NCI-H526 treated with DMSO at 0.1 percent for 48 hours (cell line): ENCODE measurements around the gene ZBTB47.

ENCODE experiments used
- DNase-seq: peaks from one replicate; lab custom pipeline; 2025; lab: John Stamatoyannopoulos, UW

ZBTB47 gene

DNA sequence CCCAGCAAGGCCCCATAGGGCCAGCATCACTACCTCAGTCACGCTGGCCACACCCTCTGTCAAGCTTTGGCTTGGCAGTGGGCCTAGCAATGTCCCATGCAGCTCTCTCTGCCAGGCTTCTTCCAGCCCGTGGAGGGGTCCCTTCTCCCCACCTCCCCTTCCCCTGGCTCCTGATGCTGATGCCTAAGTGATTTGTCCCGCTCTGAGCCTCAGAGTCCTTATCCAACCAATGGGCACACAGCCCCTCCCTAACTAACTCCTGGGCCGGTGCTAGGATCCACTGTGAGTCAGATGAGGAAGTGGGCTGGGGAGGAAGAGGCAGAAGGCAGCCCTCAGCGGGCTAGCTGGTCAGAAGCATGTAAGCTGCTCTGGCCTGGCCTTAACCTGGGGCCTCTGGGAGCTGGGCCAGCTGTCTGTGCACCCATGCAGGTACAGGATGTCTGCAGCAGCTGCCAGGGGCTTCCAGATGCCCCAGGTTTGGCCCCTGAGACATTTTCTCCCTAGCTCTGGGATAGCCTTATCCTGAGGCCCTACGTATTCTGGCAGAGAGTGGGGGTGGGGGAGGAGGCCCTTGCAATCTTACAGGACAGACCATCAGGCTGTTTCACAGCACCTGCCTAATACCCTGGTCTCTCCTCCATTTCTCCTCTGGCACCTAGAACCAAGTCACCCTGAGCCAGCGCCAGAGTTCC is 740 bp upstream of the ZBTB47 start:
- DNase-seq, result no peak

DNA sequence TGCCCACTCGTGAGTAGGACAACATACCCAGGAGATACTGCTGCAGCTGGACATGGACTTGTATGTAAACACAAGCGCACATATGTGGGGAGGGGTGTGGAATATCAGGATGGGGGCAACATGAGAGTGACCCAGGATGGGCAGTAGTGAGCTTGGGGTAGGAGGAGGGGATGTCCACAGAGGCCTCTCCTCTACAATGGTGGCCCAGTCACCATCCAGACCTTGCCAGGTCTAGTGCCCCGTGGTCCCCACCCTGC is 266 bp upstream of the ZBTB47 start:
- no peak for DNase-seq

DNA sequence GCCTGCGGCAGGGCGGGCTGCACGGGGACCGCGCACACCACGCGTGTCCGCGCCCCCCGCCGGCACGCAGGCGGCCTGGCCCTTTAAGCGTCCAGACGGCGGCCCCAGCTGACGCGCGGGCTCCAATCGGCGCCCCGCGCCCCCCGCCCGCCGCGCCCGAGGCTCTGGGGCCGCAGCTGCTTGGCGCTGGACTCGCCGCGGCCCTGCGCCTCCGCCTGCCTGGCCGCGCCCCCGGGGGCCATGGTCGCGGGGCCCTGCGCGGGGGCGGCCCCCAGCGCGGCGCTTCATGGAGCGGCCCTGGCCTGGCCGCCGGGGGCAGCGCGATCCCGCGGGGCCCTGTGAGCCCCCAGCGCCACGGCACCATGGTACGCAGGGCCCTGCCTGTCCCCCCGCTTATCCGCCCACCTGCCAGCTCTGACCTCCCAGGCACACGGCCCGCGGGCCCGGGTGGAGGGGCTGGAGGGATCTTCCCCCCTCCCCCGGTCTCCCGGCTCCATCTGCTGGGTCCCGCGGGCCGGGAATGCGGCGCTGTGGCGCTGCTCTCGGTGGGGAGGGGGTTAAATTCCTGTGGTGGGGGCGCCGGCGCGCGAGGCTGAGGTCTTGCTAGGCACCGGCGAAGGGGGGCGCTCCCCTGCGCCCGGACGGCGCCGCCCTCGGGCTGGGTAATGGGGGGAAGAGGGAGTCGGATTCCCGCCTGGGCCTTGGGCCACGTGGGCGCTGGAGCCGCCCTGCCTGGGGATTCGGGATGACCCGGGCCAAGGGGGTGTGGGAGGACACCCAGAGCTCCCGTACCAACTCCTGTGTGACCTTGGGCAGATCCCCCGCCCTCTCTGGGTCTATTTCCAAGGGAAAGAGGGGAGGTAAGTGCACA is 1.1 kb downstream of the ZBTB47 start:
- no peak for DNase-seq

GRCh38 chr3:42655331-42655888 is 1.9 kb downstream of the ZBTB47 start:
- DNase-seq, result no peak

GRCh38 chr3:42655980-42656679 is 2.6 kb downstream of the ZBTB47 start:
- no peak for DNase-seq

GRCh38 chr3:42656680-42657610 is 3.4 kb downstream of the ZBTB47 start:
- DNase-seq, result no peak

- no peak for DNase-seq
Observed at GRCh38 chr3:42657675-42658074, 4.2 kb downstream of the ZBTB47 start.

- DNase-seq, result no peak
Observed at GRCh38 chr3:42658091-42658770, 4.7 kb downstream of the ZBTB47 start.

DNA sequence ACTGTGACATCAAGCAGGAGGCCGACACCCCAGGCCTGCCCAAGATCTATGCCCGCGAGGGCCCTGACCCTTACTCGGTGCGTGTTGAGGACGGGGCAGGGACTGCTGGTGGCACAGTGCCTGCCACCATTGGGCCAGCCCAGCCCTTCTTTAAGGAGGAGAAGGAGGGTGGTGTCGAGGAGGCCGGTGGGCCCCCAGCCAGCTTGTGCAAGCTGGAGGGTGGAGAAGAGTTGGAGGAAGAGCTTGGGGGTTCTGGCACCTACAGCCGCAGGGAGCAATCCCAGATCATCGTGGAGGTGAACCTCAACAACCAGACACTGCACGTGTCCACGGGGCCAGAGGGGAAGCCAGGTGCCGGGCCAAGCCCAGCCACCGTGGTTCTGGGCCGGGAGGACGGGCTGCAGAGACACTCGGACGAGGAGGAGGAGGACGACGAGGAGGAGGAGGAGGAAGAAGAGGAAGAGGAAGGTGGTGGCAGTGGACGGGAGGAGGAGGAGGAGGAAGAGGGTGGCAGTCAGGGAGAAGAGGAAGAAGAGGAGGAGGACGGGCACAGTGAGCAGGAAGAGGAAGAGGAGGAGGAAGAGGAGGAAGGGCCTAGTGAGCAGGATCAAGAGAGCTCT is 5.4 kb downstream of the ZBTB47 start:
- DNase-seq, result no peak

DNA sequence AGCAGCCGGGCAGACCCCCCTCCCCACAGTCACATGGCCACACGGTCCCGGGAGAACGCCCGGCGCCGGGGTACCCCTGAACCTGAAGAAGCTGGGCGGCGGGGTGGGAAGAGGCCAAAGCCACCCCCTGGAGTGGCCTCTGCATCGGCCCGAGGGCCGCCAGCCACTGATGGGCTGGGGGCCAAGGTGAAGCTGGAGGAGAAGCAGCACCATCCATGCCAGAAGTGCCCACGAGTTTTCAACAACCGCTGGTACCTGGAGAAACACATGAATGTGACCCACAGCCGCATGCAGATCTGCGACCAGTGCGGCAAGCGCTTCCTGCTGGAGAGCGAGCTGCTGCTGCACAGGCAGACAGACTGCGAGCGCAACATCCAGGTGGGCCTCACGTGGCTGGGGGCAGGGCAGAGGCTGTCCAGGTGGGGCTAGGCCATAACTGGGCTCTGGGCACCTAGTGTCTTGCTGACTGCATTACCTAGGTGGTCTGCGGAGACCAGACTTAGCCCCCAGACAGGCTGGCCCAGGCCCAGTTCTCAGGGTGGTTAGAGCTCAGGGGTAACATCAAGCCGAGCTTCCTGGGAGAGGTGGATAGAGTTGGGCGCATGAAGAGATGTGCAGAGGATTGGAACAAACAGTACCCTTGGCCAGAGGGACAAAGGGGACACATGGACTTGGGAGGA is 6.1 kb downstream of the ZBTB47 start:
- no peak for DNase-seq

GRCh38 chr3:42660131-42660715 is 6.7 kb downstream of the ZBTB47 start:
- no peak for DNase-seq

- DNase-seq, result no peak
Observed at GRCh38 chr3:42660898-42661297, 7.4 kb downstream of the ZBTB47 start.

- no peak for DNase-seq
Observed at GRCh38 chr3:42661593-42662022, 8.1 kb downstream of the ZBTB47 start.

GRCh38 chr3:42662037-42662812 is 8.7 kb downstream of the ZBTB47 start:
- DNase-seq, result no peak

- DNase-seq, result no peak
Observed at GRCh38 chr3:42662813-42663535, 9.5 kb downstream of the ZBTB47 start.

DNA sequence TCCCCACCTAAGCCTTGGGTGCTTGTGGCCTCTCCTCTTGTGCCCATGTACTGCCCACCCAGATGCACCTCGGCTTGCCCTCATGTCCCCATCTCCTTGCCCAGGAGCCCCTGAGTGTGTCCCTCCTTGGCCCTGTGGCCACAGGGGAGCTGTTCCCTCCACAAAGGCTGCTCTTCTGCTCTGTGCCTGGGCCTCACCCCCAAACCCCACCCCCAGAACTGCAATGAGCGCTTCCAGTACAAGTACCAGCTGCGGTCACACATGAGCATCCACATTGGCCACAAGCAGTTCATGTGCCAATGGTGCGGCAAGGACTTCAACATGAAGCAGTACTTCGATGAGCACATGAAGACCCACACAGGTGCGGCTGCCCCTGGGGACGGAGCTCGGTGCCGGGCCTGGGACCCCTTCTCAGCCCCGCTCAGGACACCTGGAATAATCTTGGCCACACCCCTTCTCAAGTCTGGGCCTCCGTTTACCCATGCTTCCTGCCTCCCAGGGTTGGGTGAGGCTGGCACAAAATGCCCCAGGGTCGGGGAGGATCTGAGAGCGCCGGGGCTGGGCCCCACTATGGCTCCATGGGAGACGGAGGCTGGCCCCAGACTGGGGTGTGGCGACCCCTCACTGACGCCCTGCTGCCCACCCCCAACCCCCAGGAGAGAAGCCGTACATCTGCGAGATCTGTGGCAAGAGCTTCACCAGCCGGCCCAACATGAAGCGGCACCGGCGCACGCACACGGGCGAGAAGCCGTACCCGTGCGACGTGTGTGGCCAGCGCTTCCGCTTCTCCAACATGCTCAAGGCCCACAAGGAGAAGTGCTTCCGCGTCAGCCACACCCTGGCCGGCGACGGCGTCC is 10.3 kb downstream of the ZBTB47 start:
- no peak for DNase-seq

DNA sequence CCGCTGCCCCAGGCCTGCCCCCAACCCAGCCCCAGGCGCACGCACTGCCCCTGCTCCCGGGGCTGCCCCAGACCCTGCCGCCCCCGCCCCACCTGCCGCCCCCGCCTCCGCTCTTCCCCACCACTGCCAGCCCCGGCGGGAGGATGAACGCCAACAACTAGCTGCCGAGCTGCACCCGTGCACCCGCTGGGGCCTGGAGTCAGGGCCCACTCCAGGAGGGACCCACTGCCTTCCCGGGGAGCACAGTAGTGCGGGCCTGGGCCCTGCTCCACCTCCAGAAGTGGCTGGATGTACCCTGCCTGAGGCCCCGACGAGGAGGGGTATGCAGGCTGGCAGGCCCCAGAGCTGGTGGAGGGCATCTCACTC is 10.9 kb downstream of the ZBTB47 start:
- no peak for DNase-seq
